Osteocyte (in vitro differentiated cells): ENCODE results near the gene SSTR4. TPM values are rescaled to one million over a fixed set of nuclear protein-coding genes. Genes with fewer than 3 reads are reported as not detected.

Experiments used
- DNase-seq: peaks from one replicate; pipeline ENCODE4 v3.0.0; 2021; ENCODE audit warnings: mixed read lengths; ENCODE audit not compliant: unreplicated experiment; ENCODE audit errors: extremely low spot score
- H3K27ac Mint-ChIP-seq: one replicate; pipeline ENCODE4 v1.8.0; 2021; ENCODE audit warnings: mild to moderate bottlenecking, mixed read lengths; ENCODE audit not compliant: unreplicated experiment
- H3K27me3 Mint-ChIP-seq: one replicate; pipeline ENCODE4 v1.8.0; 2021; ENCODE audit warnings: mixed read lengths; ENCODE audit not compliant: unreplicated experiment
- H3K36me3 Mint-ChIP-seq: one replicate; pipeline ENCODE4 v1.8.0; 2021; ENCODE audit warnings: mixed read lengths; ENCODE audit not compliant: unreplicated experiment
- H3K4me1 Mint-ChIP-seq: one replicate; pipeline ENCODE4 v1.8.0; 2021; ENCODE audit warnings: mixed read lengths; ENCODE audit not compliant: unreplicated experiment
- H3K4me3 Mint-ChIP-seq: one replicate; pipeline ENCODE4 v1.8.0; 2021; ENCODE audit warnings: mild to moderate bottlenecking, moderate library complexity, mixed read lengths; ENCODE audit not compliant: unreplicated experiment
- H3K9me3 Mint-ChIP-seq: one replicate; pipeline ENCODE4 v1.8.0; 2021; ENCODE audit warnings: mixed read lengths; ENCODE audit not compliant: unreplicated experiment
- total RNA-seq: library from RNA; stranded (reverse); gene quantifications from 2 replicates; pipeline ENCODE4 v1.2.1, GENCODE V29; 2021
- TF ChIP-seq, protein P1 (sequence below): fragments of 200-600 bp; sonication (generic); IDR thresholded peaks from 2 replicates; pipeline ENCODE4 v1.5.0; 2021; ENCODE audit warnings: antibody characterized with exemption, mild to moderate bottlenecking, moderate library complexity

Gene SSTR4
- total RNA-seq, 1 donor from 2014 or later = not detected

- Mint-ChIP-seq H3K27me3 (no peaks in the 10 kb centered on the region), H3K4me1 (peaks cover 2% of the 10 kb centered on the region), H3K4me3 (no peak overlapping the region), H3K27ac (no peak overlapping the region), H3K9me3 (no peaks in the 10 kb centered on the region), H3K36me3 (no peaks in the 10 kb centered on the region)
- TF ChIP-seq, protein P1, sequence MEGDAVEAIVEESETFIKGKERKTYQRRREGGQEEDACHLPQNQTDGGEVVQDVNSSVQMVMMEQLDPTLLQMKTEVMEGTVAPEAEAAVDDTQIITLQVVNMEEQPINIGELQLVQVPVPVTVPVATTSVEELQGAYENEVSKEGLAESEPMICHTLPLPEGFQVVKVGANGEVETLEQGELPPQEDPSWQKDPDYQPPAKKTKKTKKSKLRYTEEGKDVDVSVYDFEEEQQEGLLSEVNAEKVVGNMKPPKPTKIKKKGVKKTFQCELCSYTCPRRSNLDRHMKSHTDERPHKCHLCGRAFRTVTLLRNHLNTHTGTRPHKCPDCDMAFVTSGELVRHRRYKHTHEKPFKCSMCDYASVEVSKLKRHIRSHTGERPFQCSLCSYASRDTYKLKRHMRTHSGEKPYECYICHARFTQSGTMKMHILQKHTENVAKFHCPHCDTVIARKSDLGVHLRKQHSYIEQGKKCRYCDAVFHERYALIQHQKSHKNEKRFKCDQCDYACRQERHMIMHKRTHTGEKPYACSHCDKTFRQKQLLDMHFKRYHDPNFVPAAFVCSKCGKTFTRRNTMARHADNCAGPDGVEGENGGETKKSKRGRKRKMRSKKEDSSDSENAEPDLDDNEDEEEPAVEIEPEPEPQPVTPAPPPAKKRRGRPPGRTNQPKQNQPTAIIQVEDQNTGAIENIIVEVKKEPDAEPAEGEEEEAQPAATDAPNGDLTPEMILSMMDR = no peak
- DNase-seq = no peak
Measured at GRCh38 chr20:23018432-23018831, 16.7 kb upstream of the SSTR4 start.

GRCh38 chr20:23018941-23019340, 16.2 kb upstream of the SSTR4 start:
- TF ChIP-seq, protein P1 = no peak
- H3K27me3 Mint-ChIP-seq = no peaks in the 10 kb centered on the region
- no peaks in the 10 kb centered on the region for H3K9me3 Mint-ChIP-seq
- H3K4me3 Mint-ChIP-seq = no peak overlapping the region
- H3K27ac Mint-ChIP-seq = no peak overlapping the region
- no peaks in the 10 kb centered on the region for H3K4me1 Mint-ChIP-seq
- DNase-seq = no peak
- H3K36me3 Mint-ChIP-seq = no peaks in the 10 kb centered on the region

GRCh38 chr20:23019403-23019802, 15.7 kb upstream of the SSTR4 start:
- no peak for DNase-seq
- Mint-ChIP-seq H3K4me3 (no peak overlapping the region), H3K27me3 (no peaks in the 10 kb centered on the region), H3K27ac (no peak overlapping the region), H3K4me1 (no peaks in the 10 kb centered on the region), H3K36me3 (no peaks in the 10 kb centered on the region), H3K9me3 (no peaks in the 10 kb centered on the region)
- TF ChIP-seq, protein P1 = no peak

DNA sequence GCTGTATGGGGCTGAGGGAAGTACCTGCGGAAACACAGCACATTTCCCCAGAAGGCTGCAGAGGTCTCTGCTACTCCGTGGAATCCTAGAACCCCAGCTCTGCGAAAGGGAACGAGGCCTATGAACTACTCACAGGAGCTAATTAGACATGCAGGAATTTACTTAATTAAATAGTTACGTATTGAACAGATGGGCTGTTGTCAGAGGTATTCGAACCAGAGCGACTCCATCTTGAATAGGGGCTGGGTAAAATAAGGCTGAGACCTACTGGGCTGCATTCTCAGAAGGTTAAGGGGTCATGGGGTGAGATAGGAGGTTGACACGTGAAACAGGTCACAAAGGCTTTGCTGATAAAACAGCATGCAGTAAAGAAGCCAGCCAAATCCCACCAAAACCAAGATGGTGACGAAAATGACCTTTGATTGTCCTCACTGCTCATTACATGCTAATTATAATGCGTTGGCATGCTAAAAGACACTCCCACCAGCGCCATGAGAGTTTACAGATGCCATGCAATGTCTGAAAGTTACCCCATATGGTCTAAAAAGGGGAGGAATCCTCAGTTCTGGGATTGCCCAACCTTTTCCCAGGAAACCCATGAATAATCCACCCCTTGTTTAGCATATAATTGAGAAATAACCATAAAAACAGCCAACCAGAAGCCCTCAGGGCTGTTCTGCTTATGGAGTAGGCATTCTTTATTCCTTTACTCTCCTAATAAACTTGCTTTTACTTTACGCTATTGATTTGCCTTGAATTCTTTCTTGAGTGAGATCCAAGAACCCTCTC, 14.7 kb upstream of the SSTR4 start:
- H3K36me3 Mint-ChIP-seq = no peaks in the 10 kb centered on the region
- H3K4me1 Mint-ChIP-seq = no peaks in the 10 kb centered on the region
- no peak overlapping the region for H3K4me3 Mint-ChIP-seq
- no peak overlapping the region for H3K27ac Mint-ChIP-seq
- no peak for DNase-seq
- no peaks in the 10 kb centered on the region for H3K9me3 Mint-ChIP-seq
- TF ChIP-seq, protein P1 = no peak
- no peaks in the 10 kb centered on the region for H3K27me3 Mint-ChIP-seq

DNA sequence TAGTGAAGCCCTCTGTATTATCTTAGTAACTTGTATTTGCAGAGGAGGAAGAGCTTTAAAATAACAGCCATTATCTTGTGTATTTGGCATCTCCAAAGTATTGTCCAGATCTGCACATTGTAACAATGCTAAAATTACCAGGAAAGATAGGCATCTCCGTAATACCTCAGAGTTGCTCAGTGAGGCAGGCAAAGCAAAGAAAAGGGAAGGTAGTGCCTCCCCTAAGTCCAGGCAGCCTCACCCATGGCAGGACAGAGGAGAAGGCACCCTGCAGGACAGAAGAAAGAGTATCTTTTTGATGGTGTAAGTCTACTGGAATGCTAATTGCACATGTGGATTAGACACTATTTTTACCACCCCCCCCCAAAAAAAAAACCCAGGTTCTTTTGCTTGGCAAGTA, 13.6 kb upstream of the SSTR4 start:
- TF ChIP-seq, protein P1 = no peak
- no peaks in the 10 kb centered on the region for H3K9me3 Mint-ChIP-seq
- H3K4me1 Mint-ChIP-seq = no peaks in the 10 kb centered on the region
- no peak for DNase-seq
- H3K27ac Mint-ChIP-seq = no peak overlapping the region
- no peaks in the 10 kb centered on the region for H3K27me3 Mint-ChIP-seq
- no peak overlapping the region for H3K4me3 Mint-ChIP-seq
- H3K36me3 Mint-ChIP-seq = no peaks in the 10 kb centered on the region
